DMS153 (cell line): ENCODE results near the gene NR3C1.

Source experiments
- DNase-seq: peaks from one replicate; lab custom pipeline; 2025; lab: John Stamatoyannopoulos, UW

Gene NR3C1

GRCh38 chr5:143360755-143361154, 42.7 kb downstream of the NR3C1 start:
- no peak for DNase-seq

- no peak for DNase-seq
These were observed 43.6 kb downstream of the NR3C1 start for GRCh38 chr5:143359869-143360268.

GRCh38 chr5:143356855-143357583, 46.5 kb downstream of the NR3C1 start:
- DNase-seq: no peak

DNA sequence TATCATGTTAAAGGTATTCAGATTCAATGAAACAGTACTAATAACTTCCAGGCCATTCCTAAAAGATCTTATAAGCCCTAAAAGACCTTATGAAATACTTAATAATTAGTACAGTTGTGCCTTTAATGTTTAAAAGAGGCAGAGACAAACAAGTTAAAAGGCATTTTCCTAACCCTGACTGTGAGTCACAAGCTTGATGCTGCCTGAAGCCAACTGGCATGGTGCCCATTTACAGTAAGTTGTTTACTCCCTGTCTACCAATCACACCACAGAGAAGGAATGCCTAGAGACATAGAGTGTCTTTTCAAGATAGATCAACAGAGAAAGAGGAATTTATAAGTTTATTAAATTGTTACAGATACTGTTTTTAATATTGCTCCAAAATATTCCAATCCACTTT, 47.8 kb downstream of the NR3C1 start:
- peak; percentile 23 for DNase-seq

GRCh38 chr5:143354025-143354424, 49.5 kb downstream of the NR3C1 start:
- DNase-seq: no peak

- DNase-seq: no peak
These were observed 50.8 kb downstream of the NR3C1 start for GRCh38 chr5:143352691-143353090.

- no peak for DNase-seq
These were observed 52.5 kb downstream of the NR3C1 start for GRCh38 chr5:143350751-143351602.

DNA sequence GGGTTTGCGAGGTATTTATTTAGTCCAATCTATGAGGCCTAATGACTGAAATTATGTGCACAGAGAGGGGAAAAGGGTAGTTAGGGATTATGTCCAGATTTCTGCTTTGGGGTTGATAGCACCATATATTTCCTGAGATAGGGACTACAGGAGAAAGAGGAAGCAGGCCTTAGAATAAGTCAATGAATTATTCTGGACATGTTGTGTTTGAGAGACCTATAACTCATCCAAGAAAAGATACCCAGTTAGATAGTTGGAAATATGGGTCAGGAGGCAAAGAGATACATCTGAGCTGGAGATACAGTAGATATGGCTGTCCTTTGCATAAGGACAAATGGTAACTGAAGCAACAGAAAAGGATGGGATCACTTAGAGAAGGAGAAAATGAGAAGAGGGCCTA, 53.1 kb downstream of the NR3C1 start:
- DNase-seq: no peak

DNA sequence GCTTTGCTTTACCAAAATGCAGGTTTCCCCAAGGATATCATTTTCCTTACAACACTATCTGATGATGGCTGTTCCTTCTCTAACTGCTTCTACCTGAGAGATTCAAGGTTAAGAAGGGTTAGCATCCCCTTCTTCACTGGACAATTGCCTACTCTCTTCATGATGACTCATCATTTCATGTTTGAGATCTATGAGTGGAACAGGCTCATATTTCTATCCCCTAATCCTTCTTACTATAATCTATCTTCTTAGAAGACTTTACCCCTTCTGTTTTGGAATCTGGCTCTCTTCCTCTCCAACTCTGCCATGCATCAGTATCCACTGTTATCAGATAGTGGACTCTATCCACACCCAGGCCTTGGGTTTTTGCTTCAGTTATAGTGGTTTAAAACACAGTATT, 54.3 kb downstream of the NR3C1 start:
- no peak for DNase-seq

GRCh38 chr5:143347698-143348344, 55.7 kb downstream of the NR3C1 start:
- no peak for DNase-seq

DNA sequence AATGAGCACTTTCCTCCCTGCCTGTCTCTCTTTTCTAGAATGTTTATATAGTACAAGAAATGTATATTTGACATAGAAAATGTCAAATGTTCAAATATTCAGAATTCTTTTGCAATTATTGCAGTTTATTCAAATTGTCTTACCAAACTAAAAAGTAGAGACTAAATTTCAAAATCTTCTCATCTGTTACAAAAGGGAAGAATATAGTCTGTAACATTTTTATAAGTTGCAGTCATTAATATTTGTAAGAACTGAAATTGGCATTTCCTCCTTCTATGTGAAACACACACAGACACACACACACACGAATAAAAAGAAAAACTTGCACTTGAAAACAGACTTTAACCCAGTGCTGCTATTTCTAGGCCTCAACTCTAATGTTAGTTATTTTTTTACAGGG, 56.4 kb downstream of the NR3C1 start:
- no peak for DNase-seq

DNA sequence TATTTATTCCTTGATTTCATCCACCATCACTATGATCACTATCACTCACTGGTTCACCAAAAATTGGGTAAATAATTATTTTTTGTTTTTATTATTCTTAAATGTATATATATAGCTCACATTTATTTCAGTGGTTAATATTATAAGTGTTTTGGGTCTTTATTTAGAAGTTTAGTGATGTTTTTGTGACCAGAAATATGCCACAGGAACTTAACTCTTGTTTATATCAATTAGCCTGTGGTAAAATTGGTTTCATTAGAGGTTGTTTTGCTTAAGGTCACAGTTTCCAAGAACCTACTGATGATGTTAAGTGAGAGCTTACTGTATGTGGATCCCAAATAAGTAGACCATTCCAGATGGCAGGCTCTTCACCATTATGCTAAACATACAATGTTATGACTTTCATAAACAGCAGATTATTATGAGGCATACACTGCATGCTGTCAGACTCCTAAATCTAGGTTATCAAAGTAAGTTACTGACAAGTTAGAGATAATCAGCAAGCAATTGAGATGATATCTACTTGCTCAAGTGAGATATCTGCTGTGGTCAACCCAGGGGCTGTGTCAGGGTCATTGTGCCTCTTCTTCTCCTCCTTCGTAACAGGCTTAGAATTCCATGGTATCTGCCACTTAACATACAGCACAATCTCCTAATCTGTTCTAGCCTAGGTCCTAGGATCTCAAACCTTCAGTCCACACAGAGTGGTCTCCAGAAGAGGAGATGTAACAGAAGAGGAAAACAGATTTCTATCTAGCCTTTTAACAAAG, 57.6 kb downstream of the NR3C1 start:
- no peak for DNase-seq

GRCh38 chr5:143343042-143343441, 60.4 kb downstream of the NR3C1 start:
- DNase-seq: no peak

DNA sequence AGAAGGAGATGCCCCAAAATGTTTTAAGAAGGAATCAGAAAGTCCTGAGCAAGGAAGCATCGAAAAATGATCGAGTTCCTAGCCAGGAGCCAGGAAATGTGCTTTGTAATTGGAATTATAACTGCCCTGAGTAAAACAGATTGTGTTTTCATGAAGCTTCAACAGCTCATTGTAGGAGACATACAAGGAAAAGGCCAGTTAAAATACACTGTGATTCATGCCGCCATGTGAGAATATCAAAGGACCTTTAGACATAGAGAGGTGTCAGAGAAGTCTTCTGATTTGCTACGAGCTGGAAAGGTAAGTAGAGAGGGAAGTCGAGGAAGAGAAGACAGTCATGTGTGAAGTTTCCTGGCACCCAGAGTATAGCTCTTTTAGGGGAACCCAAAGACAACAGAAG, 60.9 kb downstream of the NR3C1 start:
- no peak for DNase-seq

GRCh38 chr5:143341807-143342570, 61.5 kb downstream of the NR3C1 start:
- DNase-seq: no peak

- no peak for DNase-seq
These were observed 62.4 kb downstream of the NR3C1 start for GRCh38 chr5:143340891-143341685.

GRCh38 chr5:143338658-143339366, 64.7 kb downstream of the NR3C1 start:
- no peak for DNase-seq

GRCh38 chr5:143337946-143338345, 65.5 kb downstream of the NR3C1 start:
- no peak for DNase-seq

- DNase-seq: no peak
These were observed 67.0 kb downstream of the NR3C1 start for GRCh38 chr5:143336485-143336884.

DNA sequence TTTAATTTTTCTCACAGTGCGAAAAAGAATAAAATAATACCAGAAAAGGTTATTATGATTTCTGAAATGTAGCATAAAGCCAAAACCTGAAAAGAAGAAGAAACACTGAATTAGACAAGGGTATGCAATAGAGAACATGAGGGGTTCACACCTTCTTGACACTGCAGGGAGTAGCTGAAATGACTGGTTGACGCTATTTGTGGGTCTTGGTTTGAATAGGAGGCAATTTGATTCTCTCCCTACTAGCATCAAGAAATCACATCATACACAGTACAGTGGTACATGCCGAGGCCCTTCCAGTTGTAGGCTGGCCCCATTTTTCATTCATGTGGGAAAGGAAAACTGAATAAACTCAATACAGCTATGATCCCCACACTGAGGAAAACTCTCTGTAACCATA, 68.6 kb downstream of the NR3C1 start:
- no peak for DNase-seq
